Liver (tissue), 9 donors: ENCODE measurements around the gene TEX44. TPM values are rescaled to one million over a fixed set of nuclear protein-coding genes. Genes with fewer than 3 reads are reported as not detected.

Experiments used
- DNase-seq: peaks from one replicate; pipeline ENCODE4 v3.0.0-alpha.2; 2017; ENCODE audit warnings: low spot score
- H3K27ac ChIP-seq, 2 donors: one replicate each; pipeline ENCODE4 v1.7.0; 2013; ENCODE audit warnings: inconsistent platforms in 2 of 2, low read length in 2 of 2, control low read depth in 1 of 2, low read depth in 1 of 2, mild to moderate bottlenecking in 1 of 2
- H3K27me3 ChIP-seq, 4 donors: one replicate each; pipeline versions ENCODE4 v1.6.1 to v1.7.0; 2013; ENCODE audit warnings: low read length in 3 of 4, inconsistent platforms in 1 of 4, mild to moderate bottlenecking in 1 of 4, moderate library complexity in 1 of 4; ENCODE audit not compliant: control insufficient read depth in 4 of 4, insufficient read depth in 4 of 4
- H3K36me3 ChIP-seq, 4 donors: one replicate each; pipeline versions ENCODE4 v1.6.1 to v1.7.0; 2013; ENCODE audit warnings: low read length in 3 of 4, mild to moderate bottlenecking in 3 of 4, low read depth in 1 of 4, moderate library complexity in 1 of 4; ENCODE audit not compliant: control insufficient read depth in 4 of 4, insufficient read depth in 3 of 4
- H3K4me1 ChIP-seq, 4 donors: one replicate each; pipeline versions ENCODE4 v1.6.1 to v1.7.0; 2013; ENCODE audit warnings: low read length in 3 of 4, mild to moderate bottlenecking in 3 of 4, moderate library complexity in 1 of 4; ENCODE audit not compliant: control insufficient read depth in 4 of 4, insufficient read depth in 4 of 4
- H3K4me3 ChIP-seq, 3 donors: one replicate each; pipeline versions ENCODE4 v1.6.1 to v1.7.0; 2013; ENCODE audit warnings: low read length in 3 of 3, control low read depth in 1 of 3, low read depth in 1 of 3, mild to moderate bottlenecking in 1 of 3
- H3K9ac ChIP-seq, 2 donors: one replicate each; pipeline ENCODE4 v1.7.0; 2013; ENCODE audit warnings: low read length in 2 of 2, mild to moderate bottlenecking in 2 of 2, moderate library complexity in 2 of 2, control low read depth in 1 of 2, low read depth in 1 of 2
- H3K9me3 ChIP-seq, 4 donors: one replicate each; pipeline versions ENCODE4 v1.6.1 to v1.7.0; 2013; ENCODE audit warnings: low read length in 3 of 4; ENCODE audit not compliant: control insufficient read depth in 4 of 4
- EGR1 ChIP-seq, 2 donors: IDR thresholded peaks; 2 replicates each; pipeline ENCODE4 v1.6.1; 2016 to 2018; ENCODE audit warnings: antibody characterized with exemption in 2 of 2, low read depth in 2 of 2
- FOXA1 ChIP-seq: IDR thresholded peaks from 2 replicates; pipeline ENCODE4 v1.6.1; 2016; ENCODE audit warnings: antibody characterized with exemption
- FOXA2 ChIP-seq: IDR thresholded peaks from 2 replicates; pipeline ENCODE4 v1.6.1; 2016; ENCODE audit warnings: antibody characterized with exemption
- GABPA ChIP-seq, 2 donors: IDR thresholded peaks in 1 of 2; conservative IDR thresholded peaks in 1 of 2; 2 replicates each; pipeline ENCODE4 v1.6.1; 2016; ENCODE audit warnings: antibody characterized with exemption in 2 of 2, mild to moderate bottlenecking in 1 of 2, moderate library complexity in 1 of 2
- HNF4A ChIP-seq, 2 donors: conservative IDR thresholded peaks; 2 replicates each; pipeline ENCODE4 v1.6.1; 2016; ENCODE audit warnings: antibody characterized with exemption in 2 of 2, mild to moderate bottlenecking in 2 of 2
- HNF4G ChIP-seq: IDR thresholded peaks from 2 replicates; pipeline ENCODE4 v1.6.1; 2016; ENCODE audit warnings: antibody characterized with exemption
- JUND ChIP-seq, 2 donors: IDR thresholded peaks; 2 replicates each; pipeline ENCODE4 v1.6.1; 2016; ENCODE audit warnings: antibody characterized with exemption in 2 of 2
- NR2F2 ChIP-seq: IDR thresholded peaks from 2 replicates; pipeline ENCODE4 v1.6.1; 2016; ENCODE audit warnings: antibody characterized with exemption
- RAD21 ChIP-seq, 2 donors: IDR thresholded peaks; 2 replicates each; pipeline ENCODE4 v1.6.1; 2016; ENCODE audit warnings: antibody characterized with exemption in 2 of 2, mild to moderate bottlenecking in 2 of 2
- RXRA ChIP-seq, 2 donors: IDR thresholded peaks; 2 replicates each; pipeline ENCODE4 v1.6.1; 2017 to 2018; ENCODE audit warnings: antibody characterized with exemption in 2 of 2, mild to moderate bottlenecking in 1 of 2
- SP1 ChIP-seq: IDR thresholded peaks from 2 replicates; pipeline ENCODE4 v1.6.1; 2018; ENCODE audit warnings: antibody characterized with exemption, mild to moderate bottlenecking
- TAF1 ChIP-seq: conservative IDR thresholded peaks from 2 replicates; pipeline ENCODE4 v1.6.1; 2016; ENCODE audit warnings: antibody characterized with exemption, mild to moderate bottlenecking
- YY1 ChIP-seq: IDR thresholded peaks from 2 replicates; pipeline ENCODE4 v1.6.1; 2016; ENCODE audit warnings: antibody characterized with exemption, mild to moderate bottlenecking
- WGBS: extraction: QIAGEN DNeasy Blood & Tissue Kit; methylation state at CpG from one replicate; pipeline ENCODE4 v1.1.7; 2013; 5-methylcytosine and 5-hydroxymethylcytosine counted together
- polyA plus RNA-seq, 2 donors: library from polyadenylated mRNA; stranded (reverse) in 1 of 2; unstranded in 1 of 2; fragments of 200-250 nt in 1 of 2; fragments of >200 nt in 1 of 2; fragmentation: Nextera tagmentation in 1 of 2; extraction: Ambion mirVana in 1 of 2; gene quantifications; one replicate each; pipeline versions ENCODE4 v1.2.1 to v1.2.3, GENCODE V29; 2013 to 2015
- total RNA-seq, 2 donors: library from RNA; depleted of rRNA; stranded (reverse); fragments of >200 nt; gene quantifications; one replicate each; pipeline ENCODE4 v1.2.3, GENCODE V29; 2014
- TF ChIP-seq, protein P1 (sequence below): fragments of 150-350 bp; IDR thresholded peaks from 2 replicates; pipeline ENCODE4 v1.5.1; 2017; ENCODE audit warnings: improper control_type of control experiment, low read depth, low read length; ENCODE audit not compliant: missing input control
- TF ChIP-seq, protein P2 (sequence below): IDR thresholded peaks from 2 replicates; pipeline ENCODE4 v1.6.1; 2016; ENCODE audit warnings: antibody characterized with exemption
- TF ChIP-seq, protein P3 (sequence below): IDR thresholded peaks from 2 replicates; pipeline ENCODE4 v1.6.1; 2016; ENCODE audit warnings: antibody characterized with exemption
- TF ChIP-seq, protein P4 (sequence below): IDR thresholded peaks from 2 replicates; pipeline ENCODE4 v1.6.1; 2016; ENCODE audit warnings: antibody characterized with exemption
- TF ChIP-seq, protein P5 (sequence below): IDR thresholded peaks from 2 replicates; pipeline ENCODE4 v1.6.1; 2016; ENCODE audit warnings: antibody characterized with exemption, mild to moderate bottlenecking
- donor health status: healthy.
- donor health status: healthy.
- donor health status: healthy.
- donor health status: healthy.
- donor health status: healthy.

The TEX44 gene
- total and polyA plus RNA-seq, 4 donors, result not detected

DNA sequence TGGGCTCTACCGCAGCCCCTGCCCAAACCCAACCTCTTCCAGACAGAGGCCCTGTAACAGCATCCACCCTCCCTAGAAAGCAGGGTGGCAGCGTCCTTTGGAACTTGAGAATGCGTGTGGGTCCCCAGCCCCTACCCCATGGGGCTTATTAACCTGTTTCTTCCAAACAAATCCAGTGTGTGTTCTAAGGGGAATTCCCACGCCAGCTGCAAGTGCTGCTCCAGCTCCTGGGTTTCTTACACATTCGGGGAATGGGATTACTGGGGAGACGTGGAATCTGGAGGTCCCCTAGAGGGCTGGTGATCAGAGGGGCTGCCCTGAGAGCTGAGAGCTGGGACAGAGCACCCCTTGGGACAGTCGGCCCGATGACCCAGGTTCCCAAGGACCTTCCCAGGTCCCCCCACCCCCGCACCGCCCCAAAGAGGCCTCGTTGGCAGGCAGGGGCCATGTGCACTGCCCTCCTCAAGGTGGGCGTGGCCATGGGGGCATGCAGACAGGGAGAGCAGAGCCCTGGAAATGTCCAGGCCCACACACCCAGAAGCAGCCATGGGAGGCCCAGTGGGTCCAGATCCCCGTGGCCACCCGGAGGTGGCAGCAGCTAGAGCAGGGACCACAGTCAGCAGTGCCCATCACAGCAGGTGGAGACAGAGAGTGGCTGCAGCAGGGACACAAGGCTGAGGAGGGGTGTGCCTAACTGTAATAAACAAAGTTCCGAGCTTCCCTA, 18.8 kb upstream of the TEX44 start:
- no peak overlapping the region for H3K27ac ChIP-seq

DNA sequence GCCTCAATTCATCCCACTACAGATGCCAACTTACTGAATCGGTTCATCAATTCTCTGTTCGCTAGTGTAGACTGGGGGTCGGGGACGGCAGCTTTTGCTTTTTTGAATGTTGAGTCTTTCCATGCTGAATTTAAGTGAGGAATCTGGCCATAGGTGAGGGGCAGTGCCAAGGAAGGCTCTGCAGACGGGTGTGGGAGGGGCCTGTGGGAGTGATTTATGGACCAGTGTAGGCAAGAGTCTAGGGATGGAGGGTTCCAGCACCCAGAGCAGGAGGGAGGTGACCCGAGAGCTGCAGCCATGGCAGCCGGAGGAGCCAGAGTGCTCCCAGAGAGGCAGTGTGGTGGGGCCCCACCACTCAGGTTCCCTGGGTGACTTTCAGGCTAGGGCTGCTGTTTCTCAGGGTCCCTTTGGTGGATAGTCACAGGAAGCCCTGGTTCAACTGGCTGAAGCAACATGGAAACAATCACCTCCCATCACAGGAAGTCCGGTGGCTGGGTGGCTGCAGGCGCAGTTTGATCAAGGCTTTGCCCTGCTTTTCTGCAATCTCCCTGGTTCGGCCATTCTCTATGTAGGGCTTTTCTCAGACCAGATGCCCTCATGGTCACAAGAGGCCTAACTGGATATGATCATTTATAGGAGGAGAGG, 16.9 kb upstream of the TEX44 start:
- DNase-seq, result no peak
- Histone ChIP-seq H3K4me1 (no peaks in the 10 kb centered on the region), H3K36me3 (no peaks in the 10 kb centered on the region), H3K9ac (no peak overlapping the region), H3K9me3 (no peaks in the 10 kb centered on the region), H3K27ac (no peak overlapping the region), H3K27me3 (no peaks in the 10 kb centered on the region), H3K4me3 (no peak overlapping the region)
- WGBS, result 93% methylated on average over 10 of the region's 10 CpGs
- TF ChIP-seq TAF1 (no peak), YY1 (no peak), NR2F2 (no peak), SP1 (no peak), RXRA (IDR thresholded peaks at IDR 0.05) (no peak), RAD21 (IDR thresholded peaks at IDR 0.05) (no peak), FOXA1 (no peak), JUND (IDR thresholded peaks at IDR 0.05) (no peak), FOXA2 (no peak), HNF4A (conservative IDR thresholded peaks at IDR 0.05) (no peak), EGR1 (IDR thresholded peaks at IDR 0.05; ENCODE audit: low read depth in 2 of 2) (no peak), HNF4G (no peak)
- TF ChIP-seq, protein P1, sequence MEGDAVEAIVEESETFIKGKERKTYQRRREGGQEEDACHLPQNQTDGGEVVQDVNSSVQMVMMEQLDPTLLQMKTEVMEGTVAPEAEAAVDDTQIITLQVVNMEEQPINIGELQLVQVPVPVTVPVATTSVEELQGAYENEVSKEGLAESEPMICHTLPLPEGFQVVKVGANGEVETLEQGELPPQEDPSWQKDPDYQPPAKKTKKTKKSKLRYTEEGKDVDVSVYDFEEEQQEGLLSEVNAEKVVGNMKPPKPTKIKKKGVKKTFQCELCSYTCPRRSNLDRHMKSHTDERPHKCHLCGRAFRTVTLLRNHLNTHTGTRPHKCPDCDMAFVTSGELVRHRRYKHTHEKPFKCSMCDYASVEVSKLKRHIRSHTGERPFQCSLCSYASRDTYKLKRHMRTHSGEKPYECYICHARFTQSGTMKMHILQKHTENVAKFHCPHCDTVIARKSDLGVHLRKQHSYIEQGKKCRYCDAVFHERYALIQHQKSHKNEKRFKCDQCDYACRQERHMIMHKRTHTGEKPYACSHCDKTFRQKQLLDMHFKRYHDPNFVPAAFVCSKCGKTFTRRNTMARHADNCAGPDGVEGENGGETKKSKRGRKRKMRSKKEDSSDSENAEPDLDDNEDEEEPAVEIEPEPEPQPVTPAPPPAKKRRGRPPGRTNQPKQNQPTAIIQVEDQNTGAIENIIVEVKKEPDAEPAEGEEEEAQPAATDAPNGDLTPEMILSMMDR, result no peak
- TF ChIP-seq, protein P2, sequence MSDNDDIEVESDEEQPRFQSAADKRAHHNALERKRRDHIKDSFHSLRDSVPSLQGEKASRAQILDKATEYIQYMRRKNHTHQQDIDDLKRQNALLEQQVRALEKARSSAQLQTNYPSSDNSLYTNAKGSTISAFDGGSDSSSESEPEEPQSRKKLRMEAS, result no peak
- TF ChIP-seq, protein P3, sequence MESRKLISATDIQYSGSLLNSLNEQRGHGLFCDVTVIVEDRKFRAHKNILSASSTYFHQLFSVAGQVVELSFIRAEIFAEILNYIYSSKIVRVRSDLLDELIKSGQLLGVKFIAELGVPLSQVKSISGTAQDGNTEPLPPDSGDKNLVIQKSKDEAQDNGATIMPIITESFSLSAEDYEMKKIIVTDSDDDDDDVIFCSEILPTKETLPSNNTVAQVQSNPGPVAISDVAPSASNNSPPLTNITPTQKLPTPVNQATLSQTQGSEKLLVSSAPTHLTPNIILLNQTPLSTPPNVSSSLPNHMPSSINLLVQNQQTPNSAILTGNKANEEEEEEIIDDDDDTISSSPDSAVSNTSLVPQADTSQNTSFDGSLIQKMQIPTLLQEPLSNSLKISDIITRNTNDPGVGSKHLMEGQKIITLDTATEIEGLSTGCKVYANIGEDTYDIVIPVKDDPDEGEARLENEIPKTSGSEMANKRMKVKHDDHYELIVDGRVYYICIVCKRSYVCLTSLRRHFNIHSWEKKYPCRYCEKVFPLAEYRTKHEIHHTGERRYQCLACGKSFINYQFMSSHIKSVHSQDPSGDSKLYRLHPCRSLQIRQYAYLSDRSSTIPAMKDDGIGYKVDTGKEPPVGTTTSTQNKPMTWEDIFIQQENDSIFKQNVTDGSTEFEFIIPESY, result no peak
- TF ChIP-seq, protein P4, sequence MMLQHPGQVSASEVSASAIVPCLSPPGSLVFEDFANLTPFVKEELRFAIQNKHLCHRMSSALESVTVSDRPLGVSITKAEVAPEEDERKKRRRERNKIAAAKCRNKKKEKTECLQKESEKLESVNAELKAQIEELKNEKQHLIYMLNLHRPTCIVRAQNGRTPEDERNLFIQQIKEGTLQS, result no peak

More for the DNA sequence above, 18.8 kb upstream of the TEX44 start:
- Histone ChIP-seq H3K9me3 (no peaks in the 10 kb centered on the region), H3K4me1 (no peaks in the 10 kb centered on the region), H3K9ac (no peak overlapping the region), H3K27me3 (no peaks in the 10 kb centered on the region), H3K36me3 (no peaks in the 10 kb centered on the region), H3K4me3 (no peak overlapping the region)
- 82% methylated on average over 15 of the region's 15 CpGs for WGBS
- TF ChIP-seq, protein P1, result no peak
- TF ChIP-seq HNF4A (conservative IDR thresholded peaks at IDR 0.05), result no peak
- TF ChIP-seq GABPA (IDR thresholded peaks at IDR 0.05 in 1 of 2, conservative IDR thresholded peaks at IDR 0.05 in 1 of 2), result no peak
- TF ChIP-seq HNF4G, result no peak
- TF ChIP-seq SP1, result no peak
- TF ChIP-seq, protein P5, sequence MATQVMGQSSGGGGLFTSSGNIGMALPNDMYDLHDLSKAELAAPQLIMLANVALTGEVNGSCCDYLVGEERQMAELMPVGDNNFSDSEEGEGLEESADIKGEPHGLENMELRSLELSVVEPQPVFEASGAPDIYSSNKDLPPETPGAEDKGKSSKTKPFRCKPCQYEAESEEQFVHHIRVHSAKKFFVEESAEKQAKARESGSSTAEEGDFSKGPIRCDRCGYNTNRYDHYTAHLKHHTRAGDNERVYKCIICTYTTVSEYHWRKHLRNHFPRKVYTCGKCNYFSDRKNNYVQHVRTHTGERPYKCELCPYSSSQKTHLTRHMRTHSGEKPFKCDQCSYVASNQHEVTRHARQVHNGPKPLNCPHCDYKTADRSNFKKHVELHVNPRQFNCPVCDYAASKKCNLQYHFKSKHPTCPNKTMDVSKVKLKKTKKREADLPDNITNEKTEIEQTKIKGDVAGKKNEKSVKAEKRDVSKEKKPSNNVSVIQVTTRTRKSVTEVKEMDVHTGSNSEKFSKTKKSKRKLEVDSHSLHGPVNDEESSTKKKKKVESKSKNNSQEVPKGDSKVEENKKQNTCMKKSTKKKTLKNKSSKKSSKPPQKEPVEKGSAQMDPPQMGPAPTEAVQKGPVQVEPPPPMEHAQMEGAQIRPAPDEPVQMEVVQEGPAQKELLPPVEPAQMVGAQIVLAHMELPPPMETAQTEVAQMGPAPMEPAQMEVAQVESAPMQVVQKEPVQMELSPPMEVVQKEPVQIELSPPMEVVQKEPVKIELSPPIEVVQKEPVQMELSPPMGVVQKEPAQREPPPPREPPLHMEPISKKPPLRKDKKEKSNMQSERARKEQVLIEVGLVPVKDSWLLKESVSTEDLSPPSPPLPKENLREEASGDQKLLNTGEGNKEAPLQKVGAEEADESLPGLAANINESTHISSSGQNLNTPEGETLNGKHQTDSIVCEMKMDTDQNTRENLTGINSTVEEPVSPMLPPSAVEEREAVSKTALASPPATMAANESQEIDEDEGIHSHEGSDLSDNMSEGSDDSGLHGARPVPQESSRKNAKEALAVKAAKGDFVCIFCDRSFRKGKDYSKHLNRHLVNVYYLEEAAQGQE, result no peak
- no peak for TF ChIP-seq JUND (IDR thresholded peaks at IDR 0.05)
- no peak for TF ChIP-seq NR2F2
- no peak for TF ChIP-seq YY1
- TF ChIP-seq RAD21 (IDR thresholded peaks at IDR 0.05), result no peak
- DNase-seq, result no peak
